HuH-7.5 (cell line): ENCODE measurements around the gene MED12L.

Source experiments
- DNase-seq: peaks from one replicate; pipeline ENCODE4 v3.0.0; 2011; ENCODE audit warnings: low spot score

MED12L gene

DNA sequence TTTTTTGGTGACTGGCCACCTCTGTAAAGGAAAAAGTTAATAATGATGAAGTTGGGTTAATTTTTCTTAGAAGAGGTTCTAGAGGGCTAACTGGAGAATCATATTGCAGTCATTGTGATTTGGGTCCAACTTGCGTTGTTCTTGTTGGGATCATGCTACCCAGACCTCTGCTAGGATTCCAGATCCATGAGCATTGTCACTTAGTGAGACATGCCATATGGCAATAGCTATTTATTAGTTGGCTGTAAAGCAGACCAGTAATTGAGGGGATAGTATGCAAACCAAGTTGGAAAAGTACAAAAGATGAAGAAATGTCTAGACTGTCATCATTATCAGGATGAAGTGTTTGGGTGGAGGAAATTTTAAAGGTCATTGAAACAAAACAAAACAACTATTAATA lies 329.8 kb downstream of the MED12L start:
- no peak for DNase-seq

GRCh38 chr3:151419806-151420205 lies 334.3 kb downstream of the MED12L start:
- no peak for DNase-seq

- no peak for DNase-seq
These were observed 336.5 kb downstream of the MED12L start for GRCh38 chr3:151421938-151422337.

DNA sequence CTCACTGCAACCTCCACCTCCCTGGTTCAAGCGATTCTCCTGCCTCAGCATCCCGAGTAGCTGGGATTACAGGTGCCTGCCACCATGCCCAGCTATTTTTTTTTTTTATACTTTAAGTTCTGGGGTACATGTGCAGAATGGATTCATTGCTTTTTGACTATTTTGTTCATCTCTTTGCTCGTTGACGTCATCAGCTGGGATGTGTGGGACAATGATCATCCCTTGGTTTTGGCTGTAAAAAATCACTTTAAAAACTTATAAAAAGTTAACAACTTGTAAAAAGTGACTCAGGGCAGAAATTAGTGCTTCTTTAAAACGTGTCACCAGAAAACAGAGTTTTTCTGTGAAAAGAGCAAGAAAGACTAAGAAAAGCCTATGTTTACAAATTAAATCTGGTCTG lies 337.6 kb downstream of the MED12L start:
- DNase-seq = no peak

- no peak for DNase-seq
These were observed 340.3 kb downstream of the MED12L start for GRCh38 chr3:151425627-151426340.

GRCh38 chr3:151426341-151426657 lies 340.8 kb downstream of the MED12L start:
- no peak for DNase-seq

- no peak for DNase-seq
These were observed 342.9 kb downstream of the MED12L start for GRCh38 chr3:151428386-151428785.

- no peak for DNase-seq
These were observed 345.5 kb downstream of the MED12L start for GRCh38 chr3:151430821-151431484.

DNA sequence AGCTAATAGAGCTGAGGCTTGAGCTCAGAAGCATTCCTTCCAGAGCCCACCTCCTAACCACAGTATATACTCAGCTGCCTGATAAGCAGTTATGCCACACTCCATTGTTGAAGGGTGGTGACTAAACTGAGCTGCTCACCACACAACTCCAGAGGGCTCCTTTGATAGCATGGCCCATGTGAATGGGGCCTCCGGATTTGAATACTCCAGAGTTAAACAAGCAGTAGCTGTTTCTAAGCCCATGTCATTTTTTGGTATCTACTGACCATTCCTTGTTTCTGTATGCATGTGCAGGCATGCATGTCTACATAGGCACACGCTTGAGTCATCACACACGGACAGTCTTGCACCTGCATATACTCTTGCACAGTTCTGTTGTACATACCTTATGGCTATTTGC lies 346.5 kb downstream of the MED12L start:
- no peak for DNase-seq

DNA sequence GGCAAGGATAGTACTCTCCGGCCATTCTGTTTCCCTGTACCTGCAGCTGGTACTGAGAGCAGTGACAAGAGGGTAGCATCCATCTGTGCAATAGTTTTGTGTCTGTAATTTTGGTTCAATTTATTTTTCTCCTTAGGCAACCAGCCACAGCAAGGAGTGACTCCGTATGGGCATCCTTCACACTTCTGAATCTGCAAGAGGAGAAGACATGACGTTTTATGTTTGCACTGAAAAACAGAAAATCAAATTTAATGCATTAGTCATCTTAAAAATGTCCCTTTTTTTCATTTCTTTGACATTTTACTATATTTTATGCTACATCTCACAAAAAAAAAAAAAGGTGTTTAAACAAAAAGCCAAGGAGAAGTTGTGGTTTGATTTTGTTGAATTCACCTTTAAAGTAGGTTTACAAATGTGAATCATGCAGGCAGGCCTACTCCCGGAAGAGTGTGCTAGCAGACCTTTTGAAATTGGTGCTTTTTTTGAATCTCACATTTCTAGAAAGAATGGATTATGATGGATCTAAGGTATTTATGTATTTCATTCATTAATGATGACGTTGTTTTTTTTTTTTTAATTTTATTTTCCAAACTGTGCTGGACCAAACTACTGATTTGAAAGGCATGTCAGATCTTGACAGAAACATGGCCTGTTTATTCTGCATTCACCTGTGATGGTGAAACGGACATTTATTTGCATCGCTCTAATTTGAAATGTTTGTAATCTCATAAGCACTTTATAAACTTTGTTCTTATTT lies 347.3 kb downstream of the MED12L start:
- DNase-seq = no peak

- DNase-seq = no peak
These were observed 348.9 kb downstream of the MED12L start for GRCh38 chr3:151434151-151434890.

GRCh38 chr3:151436675-151437446 lies 351.4 kb downstream of the MED12L start:
- no peak for DNase-seq

- no peak for DNase-seq
These were observed 352.4 kb downstream of the MED12L start for GRCh38 chr3:151437906-151438305.

GRCh38 chr3:151439652-151440125 lies 354.2 kb downstream of the MED12L start:
- peak; percentile 25 for DNase-seq

DNA sequence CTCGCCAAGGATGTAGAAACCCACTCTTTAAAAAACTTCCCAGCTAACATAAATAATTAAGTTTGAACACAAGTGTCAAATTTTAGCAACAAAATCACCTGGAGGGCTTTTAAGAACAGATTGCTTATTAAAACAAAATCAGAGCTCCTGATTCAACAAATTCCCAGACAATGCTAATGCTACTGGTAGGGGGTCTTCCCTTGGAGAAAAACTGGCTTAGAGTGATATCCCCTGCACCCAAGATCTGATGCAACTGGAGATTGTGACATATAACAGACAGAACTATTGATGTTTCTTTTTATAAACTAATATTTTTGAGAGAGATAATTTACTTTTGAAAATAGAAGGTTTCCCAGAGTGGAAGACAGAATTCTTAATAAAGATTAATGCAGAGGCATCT lies 355.5 kb downstream of the MED12L start:
- no peak for DNase-seq

GRCh38 chr3:151443583-151443982 lies 358.1 kb downstream of the MED12L start:
- no peak for DNase-seq

DNA sequence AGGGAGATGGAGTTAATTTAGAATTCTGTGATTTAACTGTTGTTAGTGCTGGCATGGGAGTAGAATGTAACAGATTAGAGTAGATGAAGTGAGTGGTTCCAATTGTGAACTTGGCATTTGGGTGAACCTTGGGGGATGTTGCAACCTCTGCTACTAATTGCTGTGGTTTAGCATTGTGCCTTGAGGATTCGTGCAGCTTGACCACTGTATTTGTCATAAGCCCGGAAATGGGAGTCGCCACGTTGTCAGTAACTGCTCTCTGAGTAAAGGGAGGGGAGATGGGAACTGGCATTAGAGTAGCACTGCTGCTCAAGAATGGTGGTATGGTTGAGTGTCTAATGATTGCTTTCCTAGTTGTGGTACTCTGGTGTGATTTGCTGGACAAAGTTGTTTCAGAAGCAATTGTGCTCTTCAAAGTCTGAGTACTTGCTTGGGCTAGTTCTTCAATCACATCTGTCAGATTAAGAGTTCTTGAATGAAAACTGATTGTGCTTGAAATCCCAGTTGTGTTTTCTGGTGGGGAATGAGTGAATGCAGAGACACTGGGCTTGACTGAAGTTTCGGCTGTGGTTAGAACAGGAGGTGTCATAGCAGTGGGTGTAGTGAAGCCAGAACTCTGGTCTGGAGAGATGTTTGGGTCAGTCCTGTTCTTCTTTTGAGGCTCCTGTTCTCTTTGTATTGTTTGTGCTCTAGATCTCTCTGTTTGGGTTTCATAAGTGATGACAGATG lies 360.0 kb downstream of the MED12L start:
- no peak for DNase-seq

- no peak for DNase-seq
These were observed 360.5 kb downstream of the MED12L start for GRCh38 chr3:151446002-151446340.

DNA sequence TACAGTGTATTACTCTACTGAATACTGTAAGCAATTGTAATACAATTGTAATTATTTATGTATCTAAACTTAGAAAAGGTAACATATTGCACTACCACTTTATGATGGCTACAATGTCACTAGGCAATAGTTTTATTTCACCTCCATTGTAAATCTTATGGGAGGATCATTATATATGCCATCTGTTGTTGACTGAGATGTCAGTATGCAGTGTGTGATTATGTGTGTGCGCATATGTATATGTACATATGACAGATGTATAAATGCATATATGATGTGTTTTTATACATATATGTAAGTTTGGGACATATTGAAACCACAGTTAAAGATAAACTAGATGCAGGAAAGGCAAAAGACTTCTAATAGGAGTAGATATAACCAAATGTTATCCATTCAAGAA lies 366.9 kb downstream of the MED12L start:
- no peak for DNase-seq

GRCh38 chr3:151452841-151453240 lies 367.4 kb downstream of the MED12L start:
- DNase-seq = no peak

DNA sequence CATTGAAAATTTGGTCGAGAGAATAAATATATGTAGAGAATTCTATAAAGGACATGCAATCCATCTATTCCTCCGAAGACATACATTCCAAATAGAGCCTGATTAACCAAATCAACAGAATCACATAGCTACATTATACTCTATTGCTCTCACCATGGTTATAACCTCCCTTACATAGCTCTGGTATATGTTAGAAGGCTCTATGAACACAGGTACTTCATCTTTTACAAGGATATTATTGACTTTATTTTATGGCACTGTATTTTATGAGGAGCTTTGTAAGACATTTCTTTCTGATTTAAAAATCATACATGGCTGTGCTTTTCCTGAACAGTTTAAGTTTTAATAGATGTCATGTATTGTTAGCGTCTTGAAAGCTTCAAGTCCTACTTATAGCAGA lies 370.6 kb downstream of the MED12L start:
- no peak for DNase-seq
